Mesenchymal stem cell (in vitro differentiated cells and primary cell): ENCODE measurements around the gene P4HA2.
A peak's percentile ranks its signal among the peaks of the same experiment; 100 is the strongest.

ENCODE experiments used
- DNase-seq: peaks from one replicate; pipeline ENCODE4 v3.0.0-alpha.2; 2013
- H2AFZ ChIP-seq: one replicate; pipeline ENCODE4 v1.6.1; 2013; ENCODE audit warnings: low read depth, mild to moderate bottlenecking, control low read depth, inconsistent platforms, low read length, moderate library complexity
- H2AK5ac ChIP-seq: 2 replicates; pipeline ENCODE4 v1.6.1; 2013; ENCODE audit warnings: low read length, moderate library complexity, mild to moderate bottlenecking, inconsistent platforms; ENCODE audit not compliant: severe bottlenecking
- H2BK120ac ChIP-seq: one replicate; pipeline ENCODE4 v1.6.1; 2013; ENCODE audit warnings: low read depth, mild to moderate bottlenecking, inconsistent platforms, low read length, moderate library complexity
- H2BK12ac ChIP-seq, 2 experiments: one replicate each; pipeline ENCODE4 v1.6.1; 2013; ENCODE audit warnings: inconsistent platforms in 2 of 2, low read length in 2 of 2, mild to moderate bottlenecking in 2 of 2, moderate library complexity in 2 of 2, control low read depth in 1 of 2
- H2BK15ac ChIP-seq: one replicate; pipeline ENCODE4 v1.6.1; 2013; ENCODE audit warnings: mild to moderate bottlenecking, low read depth, inconsistent platforms; ENCODE audit not compliant: poor library complexity, severe bottlenecking
- H2BK5ac ChIP-seq: 2 replicates; pipeline ENCODE4 v1.6.1; 2013; ENCODE audit warnings: low read depth, mild to moderate bottlenecking, low read length, control low read depth, inconsistent platforms; ENCODE audit not compliant: poor library complexity, severe bottlenecking
- H3K14ac ChIP-seq, 2 experiments: one replicate each; pipeline ENCODE4 v1.6.1; 2013; ENCODE audit warnings: inconsistent platforms in 2 of 2, low read length in 2 of 2, control low read depth in 1 of 2, mild to moderate bottlenecking in 1 of 2, moderate library complexity in 1 of 2
- H3K18ac ChIP-seq, 2 experiments: one replicate each; pipeline ENCODE4 v1.6.1; 2013; ENCODE audit warnings: inconsistent platforms in 2 of 2, low read length in 2 of 2, control low read depth in 1 of 2, low read depth in 1 of 2, mild to moderate bottlenecking in 1 of 2
- H3K23ac ChIP-seq, 2 experiments: one replicate each; pipeline ENCODE4 v1.6.1; 2013; ENCODE audit warnings: inconsistent platforms in 2 of 2, low read length in 2 of 2, mild to moderate bottlenecking in 2 of 2, moderate library complexity in 2 of 2, control low read depth in 1 of 2
- H3K27ac ChIP-seq: 2 replicates; pipeline ENCODE4 v1.5.1; 2013; ENCODE audit warnings: mild to moderate bottlenecking, moderate library complexity, low read length, control low read depth, inconsistent platforms; ENCODE audit not compliant: poor library complexity, severe bottlenecking
- H3K27me3 ChIP-seq, 2 experiments: 2 replicates each; pipeline versions ENCODE4 v1.6.1 to v1.7.0; 2013; ENCODE audit warnings: low read length in 2 of 2, mild to moderate bottlenecking in 2 of 2, moderate library complexity in 2 of 2, control low read depth in 1 of 2, inconsistent platforms in 1 of 2; ENCODE audit not compliant: control insufficient read depth in 1 of 2, insufficient read depth in 1 of 2
- H3K36me3 ChIP-seq, 2 experiments: 2 replicates each; pipeline versions ENCODE4 v1.6.1 to v1.7.0; 2013; ENCODE audit warnings: low read length in 2 of 2, control low read depth in 1 of 2, inconsistent platforms in 1 of 2, low read depth in 1 of 2, mild to moderate bottlenecking in 1 of 2; ENCODE audit not compliant: insufficient read depth in 2 of 2, control insufficient read depth in 1 of 2
- H3K4ac ChIP-seq, 2 experiments: one replicate each; pipeline ENCODE4 v1.6.1; 2013; ENCODE audit warnings: inconsistent platforms in 2 of 2, low read length in 2 of 2, mild to moderate bottlenecking in 2 of 2, moderate library complexity in 2 of 2, control low read depth in 1 of 2, low read depth in 1 of 2
- H3K4me1 ChIP-seq: 2 replicates; pipeline ENCODE4 v1.6.1; 2013; ENCODE audit warnings: low read depth, low read length, control low read depth; ENCODE audit not compliant: control insufficient read depth, insufficient read depth
- H3K4me2 ChIP-seq: 2 replicates; pipeline ENCODE4 v1.6.1; 2013; ENCODE audit warnings: low read length, mild to moderate bottlenecking, inconsistent platforms; ENCODE audit not compliant: poor library complexity, severe bottlenecking
- H3K4me3 ChIP-seq, 2 experiments: 2 replicates each; pipeline versions ENCODE4 v1.5.1 to v1.7.0; 2013; ENCODE audit warnings: low read length in 2 of 2, mild to moderate bottlenecking in 2 of 2, control low read depth in 1 of 2, low read depth in 1 of 2; ENCODE audit not compliant: insufficient read depth in 1 of 2
- H3K79me1 ChIP-seq: replicated peaks from 2 replicates; pipeline ENCODE4 v1.6.1; 2013; ENCODE audit warnings: mild to moderate bottlenecking, control low read depth, low read length, inconsistent platforms; ENCODE audit not compliant: poor library complexity, severe bottlenecking
- H3K9ac ChIP-seq: 2 replicates; pipeline ENCODE4 v1.7.0; 2013; ENCODE audit warnings: mild to moderate bottlenecking, low read length, moderate library complexity
- H3K9me3 ChIP-seq: 2 replicates; pipeline ENCODE4 v1.7.0; 2013; ENCODE audit warnings: mild to moderate bottlenecking, low read length; ENCODE audit not compliant: control insufficient read depth
- H4K8ac ChIP-seq: one replicate; pipeline ENCODE4 v1.6.1; 2013; ENCODE audit warnings: inconsistent platforms, mild to moderate bottlenecking, low read length, moderate library complexity
- H4K91ac ChIP-seq: one replicate; pipeline ENCODE4 v1.6.1; 2013; ENCODE audit warnings: mild to moderate bottlenecking, low read length, inconsistent platforms
- WGBS: methylation state at CpG from one replicate; pipeline ENCODE4 v1.1.7; 2013; ENCODE audit warnings: mixed read lengths; 5-methylcytosine and 5-hydroxymethylcytosine counted together

P4HA2 gene

DNA sequence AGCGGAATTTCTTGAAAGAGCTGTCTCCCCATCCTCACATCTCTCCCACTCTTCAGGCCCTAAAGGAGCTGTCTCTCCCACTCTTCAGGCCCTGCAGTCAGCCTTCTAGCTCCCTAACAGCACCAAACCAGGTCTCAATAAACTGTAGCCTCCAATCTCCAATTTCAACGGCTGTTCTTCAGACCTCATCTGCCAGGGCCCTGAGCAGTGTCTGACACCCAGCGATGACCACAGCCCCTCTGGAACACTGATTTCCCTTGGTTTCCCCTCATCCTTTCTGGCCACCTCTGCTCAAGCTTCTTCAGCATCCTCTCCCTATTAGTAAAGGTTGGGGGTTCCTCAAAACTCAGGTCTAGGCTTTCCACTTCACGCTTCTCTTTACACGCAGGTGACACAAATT lies 1.6 kb upstream of the P4HA2 start:
- H3K14ac ChIP-seq = no peak overlapping the region
- H3K4ac ChIP-seq = no peak overlapping the region
- H3K18ac ChIP-seq = no peak overlapping the region
- H2AK5ac ChIP-seq = no peak overlapping the region
- no peaks in the 10 kb centered on the region for H3K9me3 ChIP-seq
- peaks cover 0 to 4% of the 10 kb centered on the region in 2 experiments for H3K27me3 ChIP-seq
- WGBS = 97% methylated on average over 5 of the region's 5 CpGs
- no peak overlapping the region for H2AFZ ChIP-seq
- no peaks in the 10 kb centered on the region for H3K36me3 ChIP-seq
- no peak overlapping the region for H2BK12ac ChIP-seq
- H2BK120ac ChIP-seq = no peak overlapping the region
- H2BK15ac ChIP-seq = no peak overlapping the region
- H3K4me3 ChIP-seq = no peak overlapping the region
- no peak overlapping the region for H4K8ac ChIP-seq
- no peak overlapping the region for H2BK5ac ChIP-seq
- no peak overlapping the region for H3K9ac ChIP-seq
- H3K27ac ChIP-seq = no peak overlapping the region
- no peak overlapping the region for H3K23ac ChIP-seq
- no peak overlapping the region for H4K91ac ChIP-seq
- peaks cover 13% of the 10 kb centered on the region for H3K79me1 ChIP-seq
- peaks cover 24% of the 10 kb centered on the region for H3K4me1 ChIP-seq
- no peak for DNase-seq
- no peak overlapping the region for H3K4me2 ChIP-seq

DNA sequence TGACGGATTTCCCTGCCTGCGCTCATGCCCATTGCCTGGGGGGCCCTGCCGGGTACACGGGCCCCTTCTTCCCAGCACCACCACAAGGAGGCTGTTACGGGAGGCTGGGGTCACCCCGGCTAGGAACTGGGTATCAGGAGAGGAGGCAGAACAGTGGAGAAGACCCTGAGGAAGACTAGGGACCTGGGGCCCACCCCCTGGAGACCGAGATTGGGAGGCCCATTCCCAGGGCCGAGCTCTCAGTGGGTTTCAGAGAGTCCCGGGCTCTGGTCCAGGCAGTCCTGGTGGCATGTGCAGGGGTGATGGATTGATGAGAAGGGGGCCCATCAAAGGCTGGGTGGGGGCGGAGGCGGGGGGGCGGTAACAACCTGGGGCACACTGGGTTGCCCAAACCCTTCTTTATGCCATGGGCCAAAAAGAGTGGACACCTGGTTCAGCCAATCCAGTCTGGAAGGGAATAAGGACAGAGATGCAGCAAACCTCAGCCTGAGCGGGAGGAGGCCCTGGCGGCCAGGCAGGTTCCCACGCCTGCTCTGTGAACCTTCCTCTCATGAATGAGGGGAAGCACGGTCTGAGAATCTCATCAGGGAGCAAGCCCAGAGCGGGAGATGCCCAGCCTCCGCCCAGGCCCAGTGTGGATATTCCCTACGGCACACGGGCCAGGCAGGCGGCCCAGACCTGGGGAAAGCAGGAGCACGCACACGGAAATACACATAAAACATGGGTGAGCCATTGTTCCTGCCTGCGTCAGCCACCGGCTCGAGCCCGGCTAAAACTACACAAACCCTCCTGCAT lies 785 bp upstream of the P4HA2 start:
- Histone ChIP-seq H2BK5ac (peak overlapping the region; percentile 39), H3K4me3 (peak overlapping the region; percentile 76 to 82), H3K9me3 (no peaks in the 10 kb centered on the region), H3K23ac (no peak overlapping the region), H3K27ac (no peak overlapping the region), H3K79me1 (peaks cover 20% of the 10 kb centered on the region), H2AK5ac (no peak overlapping the region), H2BK120ac (peak overlapping the region; percentile 29), H2AFZ (peak overlapping the region; percentile 89), H3K18ac (peak overlapping the region; percentile 90 to 95), H3K27me3 (peaks cover 0 to 4% of the 10 kb centered on the region in 2 experiments), H2BK12ac (peak overlapping the region in 1 of 2 experiments; percentile 68), H4K8ac (peak overlapping the region; percentile 96), H3K4ac (peak overlapping the region; percentile 74 to 93), H3K36me3 (no peaks in the 10 kb centered on the region), H3K4me1 (peaks cover 22% of the 10 kb centered on the region), H4K91ac (peak overlapping the region; percentile 87), H3K9ac (peak overlapping the region; percentile 85), H3K4me2 (peak overlapping the region; percentile 55), H2BK15ac (peak overlapping the region; percentile 87), H3K14ac (peak overlapping the region in 1 of 2 experiments; percentile 35)
- 68% methylated on average over 27 of the region's 27 CpGs for WGBS
- DNase-seq = peak; percentile 24

DNA sequence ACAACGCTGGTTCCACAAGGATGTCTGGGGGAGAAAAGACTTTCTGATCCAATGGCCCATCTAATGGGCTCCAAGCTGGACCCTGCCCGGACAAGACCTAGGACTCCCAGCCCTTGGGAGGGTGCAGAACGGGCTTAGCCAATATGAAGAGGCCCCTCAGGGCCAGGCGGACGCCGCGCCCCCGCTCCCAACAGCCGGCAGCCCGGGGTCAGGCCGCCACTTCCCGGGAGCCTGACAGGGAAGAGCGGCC lies 493 bp downstream of the P4HA2 start:
- Histone ChIP-seq H2BK15ac (no peak overlapping the region), H3K4me1 (peaks cover 23% of the 10 kb centered on the region), H3K18ac (peak overlapping the region; percentile 70 to 92), H3K27ac (no peak overlapping the region), H3K4me2 (peak overlapping the region; percentile 55), H2BK120ac (peak overlapping the region; percentile 29), H3K14ac (peak overlapping the region in 1 of 2 experiments; percentile 50), H2BK12ac (no peak overlapping the region), H3K23ac (no peak overlapping the region), H3K36me3 (peaks cover 0 to 3% of the 10 kb centered on the region in 2 experiments), H2BK5ac (no peak overlapping the region), H2AK5ac (no peak overlapping the region), H4K91ac (peak overlapping the region; percentile 53), H4K8ac (no peak overlapping the region), H3K9me3 (no peaks in the 10 kb centered on the region), H3K27me3 (peaks cover 0 to 4% of the 10 kb centered on the region in 2 experiments), H3K9ac (peak overlapping the region; percentile 85), H2AFZ (peak overlapping the region; percentile 72), H3K4me3 (peak overlapping the region; percentile 76 to 82), H3K79me1 (peaks cover 28% of the 10 kb centered on the region), H3K4ac (peak overlapping the region in 1 of 2 experiments; percentile 34)
- WGBS = 2% methylated on average over 13 of the region's 13 CpGs
- no peak for DNase-seq

DNA sequence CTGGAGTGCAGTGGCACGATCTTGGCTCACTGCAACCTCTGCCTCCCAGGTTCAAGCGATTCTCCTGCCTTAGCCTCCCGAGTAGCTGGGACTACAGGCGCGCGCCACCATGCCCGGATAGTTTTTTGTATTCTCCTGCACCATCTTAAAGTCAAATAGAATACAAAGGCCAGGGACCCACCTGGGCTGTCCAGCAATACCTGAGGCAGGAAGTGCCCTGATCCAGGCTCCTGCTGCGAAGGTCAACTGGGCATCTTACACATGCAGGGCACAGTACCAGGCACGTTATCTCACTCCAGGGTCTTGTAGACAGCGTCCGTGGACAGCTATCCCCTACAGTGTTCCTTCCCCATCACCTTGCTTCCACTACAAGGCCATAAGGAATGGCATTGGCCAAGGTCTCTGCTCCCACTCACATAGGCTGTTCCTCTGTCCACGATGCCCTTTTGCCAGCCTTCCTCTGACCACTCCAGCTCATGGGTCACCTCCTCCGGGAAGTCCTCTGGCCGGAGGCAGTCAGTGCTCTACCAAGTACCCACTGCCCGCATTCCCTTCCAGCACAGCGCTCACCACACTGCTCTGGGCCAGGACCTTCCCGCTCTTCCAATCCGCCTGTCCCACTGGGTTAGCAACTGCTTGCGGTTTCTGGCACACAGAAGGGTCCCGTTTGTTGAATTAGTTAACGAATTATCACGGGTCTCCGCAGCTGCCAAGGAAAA lies 978 bp downstream of the P4HA2 start:
- peak overlapping the region; percentile 85 for H3K9ac ChIP-seq
- no peak overlapping the region for H3K4ac ChIP-seq
- no peak overlapping the region for H3K27ac ChIP-seq
- H3K27me3 ChIP-seq = peaks cover 0 to 4% of the 10 kb centered on the region in 2 experiments
- DNase-seq = no peak
- 60% methylated on average over 23 of the region's 23 CpGs for WGBS
- H3K9me3 ChIP-seq = no peaks in the 10 kb centered on the region
- H2BK5ac ChIP-seq = no peak overlapping the region
- peak overlapping the region; percentile 55 for H3K4me2 ChIP-seq
- no peak overlapping the region for H4K91ac ChIP-seq
- H3K4me1 ChIP-seq = peaks cover 26% of the 10 kb centered on the region
- peak overlapping the region in 1 of 2 experiments; percentile 3 for H2BK12ac ChIP-seq
- H2AK5ac ChIP-seq = peak overlapping the region; percentile 62
- peak overlapping the region; percentile 76 to 82 for H3K4me3 ChIP-seq
- H2BK120ac ChIP-seq = no peak overlapping the region
- H3K23ac ChIP-seq = no peak overlapping the region
- H2BK15ac ChIP-seq = no peak overlapping the region
- peaks cover 32% of the 10 kb centered on the region for H3K79me1 ChIP-seq
- peak overlapping the region in 1 of 2 experiments; percentile 50 for H3K14ac ChIP-seq
- H4K8ac ChIP-seq = no peak overlapping the region
- no peak overlapping the region for H2AFZ ChIP-seq
- H3K18ac ChIP-seq = peak overlapping the region; percentile 6 to 15
- H3K36me3 ChIP-seq = peaks cover 0 to 4% of the 10 kb centered on the region in 2 experiments
